GM19438 (cell line): Measurements from ENCODE around the gene PPIG.
"Not testable (repeated sequence)": the region's sequence is repeated elsewhere in the genome, so short reads cannot be mapped to it uniquely, and the experiment has no call there.

ENCODE experiments used
- ATAC-seq: cut with Tn5 transposase; IDR thresholded peaks from one replicate; pipeline ENCODE4 v1.9.1; 2021; ENCODE audit warnings: low read depth; ENCODE audit not compliant: unreplicated experiment

PPIG gene

GRCh38 chr2:169584005-169584877 is at the start of gene PPIG:
PPIG (plus strand) TSS chr2:169584351; CDS start chr2:169604042, 19,691 bp downstream.
- ATAC-seq: peak; percentile 89

- ATAC-seq: not testable (repeated sequence)
These were observed 44.7 kb upstream of the PPIG start for GRCh38 chr2:169539460-169539859.

- no peak for ATAC-seq
These were observed 44.0 kb upstream of the PPIG start for GRCh38 chr2:169540146-169540545.

GRCh38 chr2:169542433-169542832 is 41.7 kb upstream of the PPIG start:
- ATAC-seq: no peak

- no peak for ATAC-seq
These were observed 37.4 kb upstream of the PPIG start for GRCh38 chr2:169546756-169547155.

- ATAC-seq: no peak
These were observed 22.8 kb upstream of the PPIG start for GRCh38 chr2:169561364-169561763.

GRCh38 chr2:169562084-169562483 is 22.1 kb upstream of the PPIG start:
- not testable (repeated sequence) for ATAC-seq

GRCh38 chr2:169562519-169562918 is 21.6 kb upstream of the PPIG start:
- no peak for ATAC-seq

- ATAC-seq: no peak
These were observed 18.5 kb upstream of the PPIG start for GRCh38 chr2:169565686-169566085.

GRCh38 chr2:169569948-169570347 is 14.2 kb upstream of the PPIG start:
- no peak for ATAC-seq

GRCh38 chr2:169570752-169571151 is 13.4 kb upstream of the PPIG start:
- not testable (repeated sequence) for ATAC-seq

- ATAC-seq: no peak
These were observed 12.6 kb upstream of the PPIG start for GRCh38 chr2:169571571-169571970.

GRCh38 chr2:169572189-169572588 is 12.0 kb upstream of the PPIG start:
- ATAC-seq: no peak

GRCh38 chr2:169572821-169573159 is 11.4 kb upstream of the PPIG start:
- ATAC-seq: no peak

- ATAC-seq: peak; percentile 99
These were observed 10.8 kb upstream of the PPIG start, which contains the start of gene FASTKD1 for GRCh38 chr2:169573160-169573973. FASTKD1 (minus strand) TSS chr2:169573865; CDS start chr2:169572029, 1,836 bp downstream.

- ATAC-seq: no peak
These were observed 10.2 kb upstream of the PPIG start for GRCh38 chr2:169573974-169574299.

GRCh38 chr2:169574539-169574938 is 9.6 kb upstream of the PPIG start:
- ATAC-seq: not testable (repeated sequence)

- not testable (repeated sequence) for ATAC-seq
These were observed 8.9 kb upstream of the PPIG start for GRCh38 chr2:169575264-169575663.

GRCh38 chr2:169579044-169579443 is 5.1 kb upstream of the PPIG start:
- ATAC-seq: no peak

GRCh38 chr2:169582552-169583266 is 1.4 kb upstream of the PPIG start:
- not testable (repeated sequence) for ATAC-seq

- ATAC-seq: no peak
These were observed 633 bp upstream of the PPIG start for GRCh38 chr2:169583518-169583917.
